ENCODE data around the gene LAMA4. TPM values are rescaled to one million over a fixed set of nuclear protein-coding genes. Genes with fewer than 3 reads are reported as not detected.

LAMA4 gene
- total RNA-seq, 1 donor from 2014 or later: 102 TPM

- no peak overlapping the region for H3K27ac Mint-ChIP-seq (ENCODE audit: unreplicated experiment)
- no peaks in the 10 kb centered on the region for H3K9me3 Mint-ChIP-seq (ENCODE audit: low read depth)
- peaks cover 48% of the 10 kb centered on the region for H3K4me1 Mint-ChIP-seq (ENCODE audit: low read depth)
- no peaks in the 10 kb centered on the region for H3K36me3 Mint-ChIP-seq (ENCODE audit: low read depth)
- no peaks in the 10 kb centered on the region for H3K27me3 Mint-ChIP-seq (ENCODE audit: low read depth)
- TF ChIP-seq CTCF (IDR thresholded peaks at IDR 0.05): no peak
- no peak for DNase-seq (ENCODE audit: low spot score)
- H3K4me3 Mint-ChIP-seq (ENCODE audit: unreplicated experiment): no peak overlapping the region
These were observed 35.8 kb downstream of the LAMA4 start for GRCh38 chr6:112218563-112218962.

- no peaks in the 10 kb centered on the region for H3K27me3 Mint-ChIP-seq (ENCODE audit: low read depth)
- H3K9me3 Mint-ChIP-seq (ENCODE audit: low read depth): no peaks in the 10 kb centered on the region
- H3K4me1 Mint-ChIP-seq (ENCODE audit: low read depth): peaks cover 37% of the 10 kb centered on the region
- H3K36me3 Mint-ChIP-seq (ENCODE audit: low read depth): peaks cover 2% of the 10 kb centered on the region
- no peak overlapping the region for H3K4me3 Mint-ChIP-seq (ENCODE audit: unreplicated experiment)
- H3K27ac Mint-ChIP-seq (ENCODE audit: unreplicated experiment): no peak overlapping the region
- DNase-seq (ENCODE audit: low spot score): no peak
- TF ChIP-seq CTCF (IDR thresholded peaks at IDR 0.05): no peak
These were observed 37.5 kb downstream of the LAMA4 start for GRCh38 chr6:112216662-112217551.

- Mint-ChIP-seq H3K36me3 (ENCODE audit: low read depth) (peaks cover 10% of the 10 kb centered on the region), H3K9me3 (ENCODE audit: low read depth) (no peaks in the 10 kb centered on the region), H3K27me3 (ENCODE audit: low read depth) (no peaks in the 10 kb centered on the region), H3K27ac (ENCODE audit: unreplicated experiment) (no peak overlapping the region), H3K4me1 (ENCODE audit: low read depth) (peaks cover 31% of the 10 kb centered on the region), H3K4me3 (ENCODE audit: unreplicated experiment) (no peak overlapping the region)
- DNase-seq (ENCODE audit: low spot score): no peak
- no peak for TF ChIP-seq CTCF (IDR thresholded peaks at IDR 0.05)
These were observed 38.7 kb downstream of the LAMA4 start for GRCh38 chr6:112215488-112216284.

- DNase-seq (ENCODE audit: low spot score): no peak
These were observed 39.6 kb downstream of the LAMA4 start for GRCh38 chr6:112214739-112215269.

More at GRCh38 chr6:112214739-112215269, 39.6 kb downstream of the LAMA4 start:
- Mint-ChIP-seq H3K4me1 (ENCODE audit: low read depth) (peaks cover 31% of the 10 kb centered on the region), H3K36me3 (ENCODE audit: low read depth) (peaks cover 11% of the 10 kb centered on the region), H3K4me3 (ENCODE audit: unreplicated experiment) (no peak overlapping the region), H3K27me3 (ENCODE audit: low read depth) (no peaks in the 10 kb centered on the region), H3K9me3 (ENCODE audit: low read depth) (no peaks in the 10 kb centered on the region), H3K27ac (ENCODE audit: unreplicated experiment) (no peak overlapping the region)
- TF ChIP-seq CTCF (IDR thresholded peaks at IDR 0.05): no peak
